SIG-M5 treated with dmso at 0.1 percent for 504 hours (cell line): Measurements from ENCODE around the gene GPR107.

Experiments used
- DNase-seq: peaks from one replicate; lab custom pipeline; 2025; ENCODE audit not compliant: unreplicated experiment; lab: John Stamatoyannopoulos, UW

GPR107 gene

DNA sequence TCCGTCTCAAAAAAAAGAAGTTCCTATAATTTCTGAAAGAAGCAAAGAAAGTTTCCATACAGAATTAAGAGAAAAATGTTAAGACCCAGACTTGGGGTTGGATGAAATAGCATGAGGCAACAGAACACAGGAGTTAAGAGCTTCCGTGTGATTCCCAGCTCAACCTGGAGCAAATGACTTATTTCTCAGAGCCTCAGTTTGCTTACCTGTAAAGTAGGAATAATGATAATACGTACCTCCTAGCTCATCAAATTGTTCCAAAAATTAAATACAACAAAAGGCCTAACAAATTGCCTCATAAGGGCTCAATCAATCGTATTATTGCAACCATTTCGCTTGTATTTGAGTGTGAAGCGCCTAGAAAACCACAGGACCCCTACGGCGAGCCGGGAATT, 600 bp upstream of the GPR107 start:
- DNase-seq: no peak

DNA sequence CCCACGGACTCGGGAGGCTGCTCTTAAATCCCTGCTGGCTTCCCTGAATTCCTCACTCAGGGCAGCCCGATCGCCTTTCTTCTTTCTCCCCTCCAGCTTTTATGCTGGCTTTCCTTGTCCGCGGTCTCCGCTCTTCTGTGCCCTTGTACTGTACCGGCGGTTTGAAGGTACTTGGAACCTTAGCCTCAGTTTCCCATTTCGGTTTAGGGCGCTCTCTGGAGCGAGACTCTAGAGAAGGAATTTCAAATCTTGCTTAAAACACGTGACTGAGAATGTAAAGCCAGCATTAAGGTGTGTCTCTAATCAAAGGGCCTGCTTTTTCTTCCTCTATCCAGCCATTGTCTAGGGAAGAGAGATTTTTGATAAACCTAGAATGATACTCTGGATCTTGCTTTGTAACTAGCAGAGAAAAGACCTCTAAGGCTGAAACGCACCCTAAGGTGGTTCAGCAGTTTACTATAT, 650 bp downstream of the GPR107 start:
- no peak for DNase-seq

DNA sequence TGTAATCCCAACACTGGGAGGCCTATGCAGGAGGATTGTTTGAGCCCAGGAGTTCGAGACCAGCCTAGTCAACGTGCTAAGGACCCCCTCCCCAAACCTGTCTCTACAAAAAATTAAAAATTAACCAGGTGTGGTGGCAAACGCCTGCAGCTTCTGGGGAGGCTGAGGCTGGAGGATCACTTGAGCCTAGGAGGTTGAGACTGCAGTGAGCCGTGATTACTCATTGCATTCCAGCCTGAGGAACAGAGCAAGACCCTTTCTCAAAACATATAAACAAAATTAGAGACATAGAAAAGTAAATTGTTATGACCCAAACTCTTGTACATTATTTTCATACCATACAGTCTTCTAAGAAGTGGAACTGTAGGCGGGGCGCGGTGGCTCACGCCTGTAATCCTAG, 1.1 kb downstream of the GPR107 start:
- DNase-seq: no peak

- peak; percentile 43 for DNase-seq
These were observed 4.4 kb downstream of the GPR107 start for GRCh38 chr9:130058154-130058553.

DNA sequence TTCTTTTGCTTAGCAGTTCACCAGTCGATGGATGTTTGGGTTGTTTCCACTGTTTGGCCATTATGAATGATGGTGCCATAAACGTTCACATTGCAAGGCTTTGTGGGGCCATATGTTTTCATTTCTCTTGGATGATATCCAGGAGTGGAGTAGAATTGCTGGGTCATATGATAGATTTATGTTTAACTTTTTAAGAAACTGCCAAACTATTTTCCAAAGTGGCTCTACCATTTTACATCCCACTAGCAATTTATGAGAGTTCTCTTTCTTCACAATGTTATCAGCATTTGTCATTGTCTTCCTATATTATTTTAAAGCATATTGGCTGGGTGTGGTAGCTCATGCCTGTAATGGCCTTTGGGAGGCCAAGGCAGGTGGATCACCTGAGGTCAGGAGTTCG, 5.2 kb downstream of the GPR107 start:
- DNase-seq: no peak

- DNase-seq: no peak
These were observed 6.6 kb downstream of the GPR107 start for GRCh38 chr9:130060296-130060695.

GRCh38 chr9:130062750-130063149, 9.0 kb downstream of the GPR107 start:
- DNase-seq: no peak

DNA sequence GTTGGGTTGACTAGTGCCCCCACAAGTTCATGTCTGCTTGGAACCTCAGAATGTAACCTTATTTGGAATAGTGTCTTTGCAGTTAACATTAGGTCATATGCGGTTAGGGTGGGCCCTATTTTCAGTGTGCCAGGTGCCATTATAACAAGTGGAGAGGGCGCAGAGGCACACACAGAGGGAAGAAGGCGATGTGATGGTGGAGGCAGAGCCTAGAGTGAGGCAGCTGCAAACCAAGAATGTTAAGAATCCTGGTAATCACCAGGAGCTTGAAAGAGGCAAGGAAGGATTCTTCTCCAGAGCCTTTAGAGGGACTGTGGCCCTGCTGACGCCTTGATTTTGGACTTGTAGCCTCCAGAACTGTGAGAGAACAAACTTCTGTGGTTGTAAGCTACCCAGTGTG, 10.9 kb downstream of the GPR107 start:
- no peak for DNase-seq

DNA sequence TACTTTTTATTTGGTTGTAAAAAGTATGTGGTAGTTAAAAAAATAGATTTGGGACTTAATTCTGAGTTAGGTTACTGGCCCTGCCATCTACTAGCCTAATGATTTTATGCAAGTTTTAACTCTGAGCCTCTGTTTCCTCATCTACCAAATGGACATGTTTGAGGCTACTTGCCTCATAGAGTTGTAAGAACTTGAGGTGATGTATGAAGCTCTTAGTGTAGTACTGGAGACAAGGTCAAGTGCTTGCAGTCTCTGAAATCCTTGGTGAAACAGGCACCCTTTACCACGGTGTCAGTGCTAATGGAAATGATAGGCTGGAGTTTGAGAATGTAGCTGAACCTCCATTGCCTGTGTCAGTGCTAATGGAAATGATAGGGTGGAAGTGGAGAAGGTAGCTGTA, 15.3 kb downstream of the GPR107 start:
- no peak for DNase-seq

GRCh38 chr9:130072515-130073235, 19.0 kb downstream of the GPR107 start:
- no peak for DNase-seq

- no peak for DNase-seq
These were observed 19.7 kb downstream of the GPR107 start for GRCh38 chr9:130073373-130073772.

GRCh38 chr9:130078547-130078946, 24.8 kb downstream of the GPR107 start:
- peak; percentile 4 for DNase-seq

DNA sequence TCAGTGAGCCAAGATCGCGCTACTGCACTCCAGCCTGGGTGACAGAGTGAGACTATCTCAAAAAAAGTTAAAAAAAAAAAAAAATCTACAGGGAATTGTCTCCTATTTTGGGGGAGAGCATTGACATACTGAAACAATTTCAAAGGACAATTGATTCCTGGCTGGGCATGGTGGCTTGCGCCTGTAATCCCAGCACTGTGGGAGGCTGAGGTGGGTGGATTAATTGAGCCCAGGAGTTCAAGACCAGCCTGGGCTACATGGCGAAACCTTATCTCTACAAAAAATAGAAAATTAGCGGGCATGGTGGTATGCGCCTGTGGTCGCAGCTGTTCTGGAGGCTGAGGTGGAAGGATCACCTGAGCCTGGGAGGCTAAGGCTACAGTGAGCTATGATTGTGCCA, 30.6 kb downstream of the GPR107 start:
- DNase-seq: no peak

DNA sequence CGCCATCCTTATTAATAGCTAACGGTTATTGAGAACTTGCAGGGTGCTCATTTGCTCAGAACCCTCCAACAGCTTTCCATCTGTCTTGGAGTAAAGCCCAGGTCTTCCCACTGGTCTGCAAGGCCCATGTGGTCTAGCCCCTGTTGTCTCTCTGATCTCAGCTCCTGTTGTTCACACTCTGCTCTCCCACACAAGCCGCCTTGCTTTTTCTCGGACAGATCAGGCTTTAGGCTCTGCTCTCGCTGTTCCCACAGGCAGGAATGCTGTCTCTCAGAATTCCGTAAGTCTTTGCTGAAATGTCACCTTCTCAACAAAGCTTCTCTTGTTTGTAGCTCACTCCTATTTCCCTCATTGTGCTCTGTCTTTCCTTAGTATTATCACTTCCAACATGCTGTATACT, 34.3 kb downstream of the GPR107 start:
- DNase-seq: no peak

DNA sequence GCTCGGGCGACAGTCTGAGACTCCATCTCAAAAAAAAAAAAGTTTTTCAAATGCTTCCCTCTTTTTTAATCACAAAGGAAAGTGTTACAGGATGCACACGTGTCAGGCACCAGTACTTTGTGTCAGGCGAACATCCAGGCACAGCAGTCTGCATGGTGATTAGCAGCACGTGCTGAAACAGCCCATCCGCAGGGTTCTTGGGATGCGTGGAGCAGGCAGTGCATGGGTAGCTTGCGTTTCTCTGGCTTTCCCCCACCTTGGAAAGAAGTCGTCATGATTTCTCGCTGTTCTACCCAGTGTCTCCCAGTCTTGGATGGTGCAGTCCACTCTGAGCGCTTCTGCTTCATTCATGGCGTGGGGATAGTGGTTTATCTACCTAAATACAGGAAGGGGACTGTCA, 35.4 kb downstream of the GPR107 start:
- DNase-seq: no peak

GRCh38 chr9:130090915-130091314, 37.2 kb downstream of the GPR107 start:
- DNase-seq: no peak

DNA sequence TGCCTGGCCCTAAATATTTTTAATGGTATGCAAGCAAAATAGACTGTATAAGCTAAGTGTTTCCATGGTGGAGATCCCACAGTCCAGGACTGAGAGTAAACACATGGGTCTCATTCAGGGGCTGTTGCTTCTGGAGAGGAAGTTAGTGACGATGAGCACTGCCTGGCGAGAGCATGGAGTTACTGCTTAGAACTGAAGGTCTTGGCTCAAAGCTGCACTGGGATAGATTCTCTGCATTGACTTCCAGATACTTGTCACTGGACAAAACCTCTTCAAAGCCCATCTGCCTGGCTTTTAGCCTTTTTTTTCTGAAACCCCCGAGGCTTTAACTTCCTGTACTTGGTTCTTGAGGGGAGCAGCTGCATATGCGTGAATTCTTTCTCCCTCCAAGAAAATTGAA, 39.2 kb downstream of the GPR107 start:
- no peak for DNase-seq

GRCh38 chr9:130095872-130096271, 42.2 kb downstream of the GPR107 start:
- no peak for DNase-seq

- no peak for DNase-seq
These were observed 47.0 kb downstream of the GPR107 start for GRCh38 chr9:130100681-130101080.

DNA sequence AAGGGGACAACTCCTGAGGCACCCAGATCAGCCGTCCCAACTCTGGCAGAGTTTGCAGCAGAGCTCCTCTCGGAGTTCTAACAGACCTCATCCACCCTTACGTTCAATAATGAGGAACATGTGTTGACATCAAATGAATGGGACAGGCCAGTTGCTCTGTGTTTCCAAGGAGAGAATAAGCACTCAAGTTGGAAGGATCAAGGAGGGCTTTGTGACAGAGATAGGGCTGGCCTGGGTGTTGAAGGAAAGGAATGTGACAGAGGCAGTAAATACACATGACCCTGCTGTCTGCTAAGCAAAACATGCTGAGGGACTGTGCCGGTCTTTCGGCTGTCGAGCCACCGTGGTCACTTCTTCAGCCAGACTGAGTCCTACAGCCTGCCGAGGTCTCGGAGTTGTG, 48.2 kb downstream of the GPR107 start:
- no peak for DNase-seq

GRCh38 chr9:130104491-130105193, 50.9 kb downstream of the GPR107 start:
- no peak for DNase-seq

GRCh38 chr9:130106860-130107233, 53.1 kb downstream of the GPR107 start:
- DNase-seq: no peak
